ENCODE results near the gene LMBRD2.

- TF ChIP-seq TCF4 (CRISPR knock-in tag; IDR thresholded peaks at IDR 0.05; ENCODE audit: borderline replicate concordance) (no peak), ZC3H10 (CRISPR knock-in tag; IDR thresholded peaks at IDR 0.05) (no peak), ZNF565 (CRISPR knock-in tag; conservative IDR thresholded peaks at IDR 0.05; ENCODE audit: low read depth) (no peak), CSDC2 (CRISPR knock-in tag; IDR thresholded peaks at IDR 0.05) (no peak), ZNF70 (CRISPR knock-in tag; IDR thresholded peaks at IDR 0.05) (no peak), ARNTL (CRISPR knock-in tag; IDR thresholded peaks at IDR 0.05; ENCODE audit: borderline replicate concordance, low read depth) (no peak), PPARA (CRISPR knock-in tag; IDR thresholded peaks at IDR 0.05; ENCODE audit: borderline replicate concordance) (no peak), RARB (CRISPR knock-in tag; IDR thresholded peaks at IDR 0.05) (no peak), CREB5 (CRISPR knock-in tag; IDR thresholded peaks at IDR 0.05; ENCODE audit: low read depth) (no peak), ESRRG (CRISPR knock-in tag; IDR thresholded peaks at IDR 0.05) (no peak), TSHZ2 (CRISPR knock-in tag; IDR thresholded peaks at IDR 0.05) (no peak)
- TF ChIP-seq, protein P1, sequence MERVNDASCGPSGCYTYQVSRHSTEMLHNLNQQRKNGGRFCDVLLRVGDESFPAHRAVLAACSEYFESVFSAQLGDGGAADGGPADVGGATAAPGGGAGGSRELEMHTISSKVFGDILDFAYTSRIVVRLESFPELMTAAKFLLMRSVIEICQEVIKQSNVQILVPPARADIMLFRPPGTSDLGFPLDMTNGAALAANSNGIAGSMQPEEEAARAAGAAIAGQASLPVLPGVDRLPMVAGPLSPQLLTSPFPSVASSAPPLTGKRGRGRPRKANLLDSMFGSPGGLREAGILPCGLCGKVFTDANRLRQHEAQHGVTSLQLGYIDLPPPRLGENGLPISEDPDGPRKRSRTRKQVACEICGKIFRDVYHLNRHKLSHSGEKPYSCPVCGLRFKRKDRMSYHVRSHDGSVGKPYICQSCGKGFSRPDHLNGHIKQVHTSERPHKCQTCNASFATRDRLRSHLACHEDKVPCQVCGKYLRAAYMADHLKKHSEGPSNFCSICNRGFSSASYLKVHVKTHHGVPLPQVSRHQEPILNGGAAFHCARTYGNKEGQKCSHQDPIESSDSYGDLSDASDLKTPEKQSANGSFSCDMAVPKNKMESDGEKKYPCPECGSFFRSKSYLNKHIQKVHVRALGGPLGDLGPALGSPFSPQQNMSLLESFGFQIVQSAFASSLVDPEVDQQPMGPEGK (CRISPR knock-in tag; IDR thresholded peaks at IDR 0.05; ENCODE audit: borderline replicate concordance): no peak
Observed at GRCh38 chr5:36136581-36136980, 15.1 kb downstream of the LMBRD2 start.
